Measurements from ENCODE around the gene PRR20G.
"Not testable (repeated sequence)": the region's sequence is repeated elsewhere in the genome, so short reads cannot be mapped to it uniquely, and the experiment has no call there.

Gene PRR20G

DNA sequence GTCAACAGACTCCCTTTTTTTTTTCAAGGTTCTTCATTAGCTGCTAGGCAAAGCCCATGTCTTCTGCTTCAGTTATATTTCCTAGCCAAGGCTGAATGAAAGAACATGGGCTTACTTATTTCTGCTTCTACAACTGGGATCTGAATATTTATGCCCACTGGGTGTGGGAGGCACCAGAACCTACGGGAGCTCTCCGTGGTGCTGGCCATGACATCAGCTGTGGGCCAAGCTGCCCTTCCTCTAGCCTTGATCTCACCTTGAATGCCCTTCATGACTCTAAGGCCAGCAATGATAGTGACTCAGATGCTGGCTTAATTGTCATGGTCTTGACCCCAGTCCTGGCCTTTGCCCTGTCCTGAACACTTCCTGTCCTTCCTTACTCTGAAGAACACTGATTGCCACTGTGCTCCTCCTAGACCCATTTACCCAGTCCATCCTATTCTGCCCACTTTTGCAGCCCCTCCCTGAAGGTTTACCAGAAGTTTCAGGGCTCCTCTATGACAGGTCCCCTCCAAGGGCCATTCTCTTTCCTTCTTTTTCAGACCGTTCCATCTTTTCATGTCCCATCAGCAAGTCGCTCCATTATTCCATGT is 32.8 kb upstream of the PRR20G start:
- TF ChIP-seq, protein P1, sequence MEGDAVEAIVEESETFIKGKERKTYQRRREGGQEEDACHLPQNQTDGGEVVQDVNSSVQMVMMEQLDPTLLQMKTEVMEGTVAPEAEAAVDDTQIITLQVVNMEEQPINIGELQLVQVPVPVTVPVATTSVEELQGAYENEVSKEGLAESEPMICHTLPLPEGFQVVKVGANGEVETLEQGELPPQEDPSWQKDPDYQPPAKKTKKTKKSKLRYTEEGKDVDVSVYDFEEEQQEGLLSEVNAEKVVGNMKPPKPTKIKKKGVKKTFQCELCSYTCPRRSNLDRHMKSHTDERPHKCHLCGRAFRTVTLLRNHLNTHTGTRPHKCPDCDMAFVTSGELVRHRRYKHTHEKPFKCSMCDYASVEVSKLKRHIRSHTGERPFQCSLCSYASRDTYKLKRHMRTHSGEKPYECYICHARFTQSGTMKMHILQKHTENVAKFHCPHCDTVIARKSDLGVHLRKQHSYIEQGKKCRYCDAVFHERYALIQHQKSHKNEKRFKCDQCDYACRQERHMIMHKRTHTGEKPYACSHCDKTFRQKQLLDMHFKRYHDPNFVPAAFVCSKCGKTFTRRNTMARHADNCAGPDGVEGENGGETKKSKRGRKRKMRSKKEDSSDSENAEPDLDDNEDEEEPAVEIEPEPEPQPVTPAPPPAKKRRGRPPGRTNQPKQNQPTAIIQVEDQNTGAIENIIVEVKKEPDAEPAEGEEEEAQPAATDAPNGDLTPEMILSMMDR (IDR thresholded peaks at IDR 0.05; ENCODE audit: low read depth, low read length), result no peak
- in situ Hi-C loops (cut with HindIII; ENCODE audit: low sequenced_read_pairs), result no loop called here
- DNase-seq (ENCODE audit: low read depth, low spot score), result no peak
- H3K4me3 ChIP-seq (ENCODE audit: low read depth, low read length), result no peak overlapping the region

DNA sequence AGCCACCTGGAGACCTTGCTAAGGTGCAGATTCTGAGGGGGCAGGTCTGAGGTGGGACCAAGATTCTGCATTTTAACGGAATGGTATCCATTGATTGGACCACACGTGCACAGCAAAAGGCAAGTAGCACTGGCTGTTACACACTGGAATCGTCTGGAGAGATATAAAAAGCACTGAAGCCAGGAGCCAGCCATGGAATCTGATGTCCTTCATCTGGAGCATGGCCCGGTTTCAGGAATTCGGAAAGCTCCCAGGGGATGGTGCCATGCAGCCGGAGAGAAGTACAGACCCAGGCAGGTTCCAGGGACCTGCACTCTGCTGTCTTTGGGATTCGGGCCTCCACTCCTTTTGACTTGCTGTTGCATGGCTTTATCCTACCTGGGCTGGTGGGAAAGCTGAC is 28.8 kb upstream of the PRR20G start:
- in situ Hi-C loops (cut with HindIII; ENCODE audit: low sequenced_read_pairs), result no loop called here
- no peak overlapping the region for H3K4me3 ChIP-seq (ENCODE audit: low read depth, low read length)
- TF ChIP-seq, protein P1 (IDR thresholded peaks at IDR 0.05; ENCODE audit: low read depth, low read length), result no peak
- DNase-seq (ENCODE audit: low read depth, low spot score), result no peak

DNA sequence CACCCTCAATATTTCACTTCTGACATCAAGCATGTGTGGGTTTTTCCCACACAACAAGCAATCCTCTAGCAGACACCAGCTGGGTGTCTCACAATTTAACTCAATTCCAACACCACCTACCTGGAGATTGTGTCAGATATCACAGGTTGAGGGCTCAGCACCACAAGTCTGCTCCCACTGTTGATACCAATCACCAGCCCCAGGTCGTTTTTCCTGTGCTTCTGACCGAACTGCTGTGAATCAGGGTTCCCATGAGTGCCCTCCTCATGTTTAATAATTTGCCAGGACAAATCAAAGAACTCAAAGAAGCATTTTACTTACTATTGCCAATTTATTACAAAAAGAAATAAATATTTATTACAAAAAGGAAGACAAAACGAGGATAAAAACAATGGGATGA is 25.0 kb upstream of the PRR20G start:
- no peak for DNase-seq (ENCODE audit: low read depth, low spot score)
- no peak overlapping the region for H3K4me3 ChIP-seq (ENCODE audit: low read depth, low read length)
- in situ Hi-C loops (cut with HindIII; ENCODE audit: low sequenced_read_pairs), result no loop called here
- TF ChIP-seq, protein P1 (IDR thresholded peaks at IDR 0.05; ENCODE audit: low read depth, low read length), result no peak

DNA sequence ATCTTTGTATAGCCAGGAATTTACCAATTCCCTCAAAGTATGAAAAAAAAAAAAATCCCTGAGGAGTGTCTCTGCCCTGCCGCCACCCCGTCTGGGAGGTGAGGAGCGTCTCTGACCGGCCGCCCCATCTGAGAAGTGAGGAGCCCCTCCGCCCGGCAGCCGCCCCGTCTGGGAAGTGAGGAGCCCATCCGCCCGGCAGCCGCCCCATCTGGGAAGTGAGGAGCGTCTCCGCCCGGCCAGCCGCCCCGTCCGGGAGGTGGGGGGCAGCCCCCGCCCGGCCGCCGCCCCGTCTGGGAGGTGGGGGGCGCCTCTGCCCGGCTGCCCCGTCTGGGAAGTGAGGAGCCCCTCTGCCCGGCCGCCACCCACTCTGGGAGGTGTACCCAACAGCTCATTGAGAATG is 21.0 kb upstream of the PRR20G start:
- in situ Hi-C loops (cut with HindIII; ENCODE audit: low sequenced_read_pairs); DNase-seq (ENCODE audit: low read depth, low spot score); H3K4me3 ChIP-seq (ENCODE audit: low read depth, low read length): not testable (repeated sequence)

DNA sequence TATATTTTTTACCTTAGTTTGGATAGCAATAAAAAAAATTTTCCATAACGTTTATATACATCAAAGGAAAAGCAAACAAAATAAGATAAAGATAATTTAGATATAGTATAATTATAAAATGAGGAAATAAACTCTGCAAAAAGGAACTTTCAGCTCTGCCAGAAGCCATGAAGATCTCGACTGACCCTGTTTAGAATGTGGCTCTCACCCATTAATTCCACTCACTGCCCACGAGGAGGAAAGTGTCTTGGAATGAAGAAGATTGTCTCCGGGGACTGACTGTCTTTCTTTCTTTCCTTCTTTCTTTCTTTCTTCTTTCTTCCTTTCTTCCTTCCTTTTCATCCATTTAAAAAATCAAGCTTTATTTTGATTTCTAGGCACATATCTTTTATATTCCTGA is 20.1 kb upstream of the PRR20G start:
- TF ChIP-seq, protein P1 (IDR thresholded peaks at IDR 0.05; ENCODE audit: low read depth, low read length), result no peak
- no peak overlapping the region for H3K4me3 ChIP-seq (ENCODE audit: low read depth, low read length)
- in situ Hi-C loops (cut with HindIII; ENCODE audit: low sequenced_read_pairs), result no loop called here
- no peak for DNase-seq (ENCODE audit: low read depth, low spot score)

DNA sequence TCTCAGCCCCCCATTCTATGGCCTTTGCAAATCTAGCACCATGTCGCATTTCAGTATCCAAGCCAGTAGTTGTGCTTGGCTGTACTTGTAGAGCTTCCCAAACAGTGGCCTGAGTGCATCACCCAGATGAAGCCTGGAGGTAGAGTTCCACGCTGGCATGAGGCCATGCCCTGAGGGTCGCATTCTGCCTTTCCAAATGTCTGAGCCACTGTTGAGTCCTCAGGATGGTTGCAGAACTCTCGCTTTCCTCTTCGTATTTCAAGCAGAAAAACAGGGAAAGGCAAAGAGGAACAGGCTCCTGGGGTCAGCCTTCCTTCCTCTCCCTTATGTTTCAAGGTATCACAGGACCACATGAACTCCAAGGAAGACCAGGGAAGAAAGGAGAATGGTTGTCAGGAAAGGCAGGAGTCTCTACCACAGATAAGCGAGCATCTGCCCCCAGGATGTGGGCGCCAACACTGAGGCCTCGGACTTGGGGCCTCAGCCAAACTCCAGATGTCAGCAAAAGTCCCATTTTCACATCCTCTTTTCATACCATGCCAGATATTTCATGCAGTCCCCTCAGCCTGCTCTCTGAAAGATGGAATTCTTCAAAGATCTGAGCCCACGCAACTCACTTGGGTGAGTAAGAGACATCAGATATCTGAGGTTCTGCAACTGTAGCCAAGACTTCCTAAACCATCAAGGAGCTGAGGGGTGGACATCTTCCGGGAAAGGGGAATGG is 19.4 kb upstream of the PRR20G start:
- TF ChIP-seq, protein P1 (IDR thresholded peaks at IDR 0.05; ENCODE audit: low read depth, low read length), result no peak
- DNase-seq (ENCODE audit: low read depth, low spot score), result no peak
- H3K4me3 ChIP-seq (ENCODE audit: low read depth, low read length), result no peak overlapping the region
- in situ Hi-C loops (cut with HindIII; ENCODE audit: low sequenced_read_pairs), result no loop called here

DNA sequence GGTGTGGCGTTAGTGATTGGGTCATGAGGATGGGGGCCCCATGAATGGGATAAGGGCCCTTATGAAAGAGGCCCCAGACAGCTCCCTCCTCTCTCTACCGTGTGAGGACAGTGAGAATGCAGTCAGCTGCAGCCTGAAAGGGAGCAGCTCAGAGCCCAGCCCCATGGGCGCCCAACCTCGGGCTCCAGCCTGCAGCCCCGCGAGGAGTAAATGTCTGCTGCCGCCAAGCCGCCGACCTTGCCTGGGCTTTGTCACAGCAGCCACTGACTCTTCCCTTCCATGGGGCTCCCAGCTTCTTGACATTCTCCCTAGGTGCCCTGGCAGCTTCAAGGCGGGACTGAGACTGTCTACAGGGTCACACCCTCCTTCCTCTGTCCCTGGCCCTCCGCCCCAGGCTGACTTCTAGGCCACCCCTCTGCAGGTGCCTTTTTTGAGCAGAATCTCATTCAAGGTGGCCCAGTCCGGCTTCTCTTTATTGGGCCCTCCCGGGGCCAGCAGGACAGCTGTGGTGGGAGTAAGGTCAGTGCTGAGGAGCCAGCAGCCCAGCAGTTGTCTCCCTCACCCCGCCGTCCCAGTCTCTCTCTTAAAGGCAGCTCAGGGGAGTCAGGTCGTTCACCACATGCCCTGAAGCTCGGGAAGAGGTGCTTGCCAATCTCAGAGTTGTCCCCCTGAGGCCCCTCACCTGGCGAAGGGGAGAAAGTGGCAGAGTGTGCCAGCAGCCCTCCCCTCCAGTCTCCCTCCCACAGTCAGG is 18.7 kb upstream of the PRR20G start:
- in situ Hi-C loops (cut with HindIII; ENCODE audit: low sequenced_read_pairs), result no loop called here
- TF ChIP-seq, protein P1 (IDR thresholded peaks at IDR 0.05; ENCODE audit: low read depth, low read length), result no peak
- DNase-seq (ENCODE audit: low read depth, low spot score), result no peak
- no peak overlapping the region for H3K4me3 ChIP-seq (ENCODE audit: low read depth, low read length)

Data from astrocyte of the spinal cord (primary cell).